Erythroblast (primary cell): ENCODE measurements around the gene ITGA2B.
"Not testable (repeated sequence)": the region's sequence is repeated elsewhere in the genome, so short reads cannot be mapped to it uniquely, and the experiment has no call there.

Source experiments
- GATA1 ChIP-seq: IDR thresholded peaks from 2 replicates; pipeline ENCODE4 v1.6.1; 2011; ENCODE audit warnings: low read depth, mild to moderate bottlenecking, control low read depth, low read length, moderate library complexity
- POLR2A ChIP-seq: IDR thresholded peaks from 2 replicates; pipeline ENCODE4 v1.6.1; 2011; ENCODE audit warnings: mild to moderate bottlenecking, low read length

DNA sequence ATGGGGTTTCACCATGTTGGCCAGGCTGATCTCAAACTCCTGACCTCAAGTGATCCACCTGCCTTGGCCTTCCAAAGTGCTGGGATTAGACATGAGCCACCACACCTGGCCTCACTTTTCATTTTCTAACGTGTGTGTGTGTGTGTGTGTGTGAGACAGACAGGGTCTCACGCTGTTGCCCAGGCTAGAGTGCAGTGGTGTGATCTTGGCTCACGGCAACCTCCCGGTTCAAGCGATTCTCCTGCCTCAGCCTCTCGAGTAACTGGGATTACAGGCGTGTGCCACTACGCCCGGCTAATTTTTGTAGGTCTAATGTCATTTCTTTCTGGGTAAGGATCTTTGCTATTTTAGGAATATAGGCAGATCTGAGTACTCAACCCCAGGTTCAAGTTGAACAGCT, 4.7 kb upstream of the ITGA2B start:
- TF ChIP-seq POLR2A, GATA1: not testable (repeated sequence)
